OCI-LY7 (cell line): Measurements from ENCODE around the gene ADAR. TPM values are rescaled to one million over a fixed set of nuclear protein-coding genes. Genes with fewer than 3 reads are reported as not detected.

Experiments used
- BruUV-seq: library from RNA; stranded (reverse); fragments of 400-500 nt; replicated peaks from 2 replicates; lab custom pipeline; 2021; lab: Mats Ljungman, UMichigan
- CTCF ChIA-PET: fragments of 300-600 bp; sonication (Branson Sonifier 250); formaldehyde crosslinking; loops from one replicate; lab custom pipeline; 2022; ENCODE audit warnings: antibody characterized with exemption; ENCODE audit not compliant: unreplicated experiment; lab: Charles Lee
- POLR2A ChIA-PET: fragments of 300-600 bp; sonication (Branson Sonifier 250); formaldehyde crosslinking; loops from one replicate; lab custom pipeline; 2022; ENCODE audit warnings: antibody characterized with exemption; lab: Charles Lee
- DNase-seq: peaks from one replicate; pipeline ENCODE4 v3.0.0-alpha.2; 2015; ENCODE audit warnings: low spot score
- H2AFZ ChIP-seq: fragments of 200-600 bp; sonication (generic), shearing (Covaris generic); 2 replicates; pipeline ENCODE4 v1.6.1; 2014; ENCODE audit warnings: mild to moderate bottlenecking, antibody characterized with exemption, low read length, moderate library complexity
- H3K27ac ChIP-seq: fragments of 200-600 bp; sonication (generic); 2 replicates; pipeline ENCODE4 v1.5.1; 2014; ENCODE audit warnings: mixed run types, low read depth, mild to moderate bottlenecking, moderate library complexity, low read length, inconsistent platforms; ENCODE audit not compliant: poor library complexity, severe bottlenecking
- H3K36me3 ChIP-seq: fragments of 200-600 bp; sonication (generic); 2 replicates; pipeline ENCODE4 v1.6.1; 2014; ENCODE audit warnings: mild to moderate bottlenecking, antibody characterized with exemption, low read length, moderate library complexity, mixed read lengths; ENCODE audit not compliant: insufficient read depth
- H3K4me1 ChIP-seq: fragments of 200-600 bp; sonication (generic); 2 replicates; pipeline ENCODE4 v1.5.1; 2014; ENCODE audit warnings: mild to moderate bottlenecking, low read length; ENCODE audit not compliant: insufficient read depth, poor library complexity, severe bottlenecking
- H3K4me2 ChIP-seq: fragments of 200-600 bp; sonication (generic); 2 replicates; pipeline ENCODE4 v1.6.1; 2014; ENCODE audit warnings: mild to moderate bottlenecking, low read length
- H3K4me3 ChIP-seq: fragments of 200-600 bp; sonication (generic); 2 replicates; pipeline ENCODE4 v1.5.1; 2014; ENCODE audit warnings: mild to moderate bottlenecking, low read depth, low read length; ENCODE audit not compliant: poor library complexity, severe bottlenecking
- H3K79me2 ChIP-seq: fragments of 200-600 bp; sonication (generic); 2 replicates; pipeline ENCODE4 v1.6.1; 2016; ENCODE audit warnings: low read depth, mild to moderate bottlenecking, low read length, moderate library complexity, mixed read lengths; ENCODE audit not compliant: insufficient read depth
- H3K9me2 ChIP-seq: fragments of 200-600 bp; sonication (generic); 2 replicates; pipeline ENCODE4 v1.6.1; 2016; ENCODE audit warnings: mild to moderate bottlenecking, low read length, mixed read lengths; ENCODE audit not compliant: insufficient read depth
- H3K9me3 ChIP-seq: fragments of 200-600 bp; sonication (generic); 2 replicates; pipeline ENCODE4 v1.6.1; 2014; ENCODE audit warnings: mild to moderate bottlenecking, mixed run types, low read length, mixed read lengths
- H4K20me1 ChIP-seq: fragments of 200-600 bp; sonication (generic); 2 replicates; pipeline ENCODE4 v1.6.1; 2014; ENCODE audit warnings: mild to moderate bottlenecking, antibody characterized with exemption, low read length, moderate library complexity, mixed read lengths; ENCODE audit not compliant: insufficient read depth
- EZH2phosphoT487 ChIP-seq: fragments of 200-600 bp; sonication (generic); IDR thresholded peaks from 2 replicates; pipeline ENCODE4 v1.6.1; 2018; ENCODE audit warnings: low read depth, borderline replicate concordance, mild to moderate bottlenecking, mixed run types, antibody characterized with exemption, low read length, moderate library complexity, mixed read lengths
- intact Hi-C: fragments of 100-400 bp; cut with micrococcal nuclease; formaldehyde crosslinking; loops from one replicate; pipeline ENCODE4 v1.10.0; 2022; ENCODE audit not compliant: unreplicated experiment
- total RNA-seq, 2 experiments: library from RNA; depleted of rRNA in 1 of 2; stranded (reverse); fragments of >200 nt in 1 of 2; shearing (Covaris generic) in 1 of 2; gene quantifications; 2 replicates each; pipeline ENCODE4 v1.2.3, GENCODE V29; 2014 to 2022
- TF ChIP-seq, protein P1 (sequence below): fragments of 200-600 bp; sonication (generic); conservative IDR thresholded peaks from 2 replicates; pipeline ENCODE4 v1.5.1; 2014; ENCODE audit warnings: mild to moderate bottlenecking, antibody characterized with exemption, low read length, moderate library complexity, mixed read lengths

Gene ADAR
- total RNA-seq, 2 experiments from 2014 or later: 90.2 to 139 TPM

GRCh38 chr1:154605534-154605933 lies 2.5 kb downstream of the ADAR start:
- H3K36me3 ChIP-seq: peaks cover 42% of the 10 kb centered on the region
- H3K4me1 ChIP-seq: peaks cover 43% of the 10 kb centered on the region
- no peak for TF ChIP-seq EZH2phosphoT487
- TF ChIP-seq, protein P1, sequence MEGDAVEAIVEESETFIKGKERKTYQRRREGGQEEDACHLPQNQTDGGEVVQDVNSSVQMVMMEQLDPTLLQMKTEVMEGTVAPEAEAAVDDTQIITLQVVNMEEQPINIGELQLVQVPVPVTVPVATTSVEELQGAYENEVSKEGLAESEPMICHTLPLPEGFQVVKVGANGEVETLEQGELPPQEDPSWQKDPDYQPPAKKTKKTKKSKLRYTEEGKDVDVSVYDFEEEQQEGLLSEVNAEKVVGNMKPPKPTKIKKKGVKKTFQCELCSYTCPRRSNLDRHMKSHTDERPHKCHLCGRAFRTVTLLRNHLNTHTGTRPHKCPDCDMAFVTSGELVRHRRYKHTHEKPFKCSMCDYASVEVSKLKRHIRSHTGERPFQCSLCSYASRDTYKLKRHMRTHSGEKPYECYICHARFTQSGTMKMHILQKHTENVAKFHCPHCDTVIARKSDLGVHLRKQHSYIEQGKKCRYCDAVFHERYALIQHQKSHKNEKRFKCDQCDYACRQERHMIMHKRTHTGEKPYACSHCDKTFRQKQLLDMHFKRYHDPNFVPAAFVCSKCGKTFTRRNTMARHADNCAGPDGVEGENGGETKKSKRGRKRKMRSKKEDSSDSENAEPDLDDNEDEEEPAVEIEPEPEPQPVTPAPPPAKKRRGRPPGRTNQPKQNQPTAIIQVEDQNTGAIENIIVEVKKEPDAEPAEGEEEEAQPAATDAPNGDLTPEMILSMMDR: no peak
- ChIA-PET CTCF (no interaction called here), POLR2A (interaction anchor here (0.6 to 1.2 kb wide), 6 partner anchors 10 to 84 kb away, joined by 3 to 5 read pairs (median 4); no protein-coding TSS in a partner anchor)
- H3K9me3 ChIP-seq: no peaks in the 10 kb centered on the region
- no peak overlapping the region for H3K4me3 ChIP-seq
- BruUV-seq: no TSS peak
- H3K4me2 ChIP-seq: no peak overlapping the region
- H4K20me1 ChIP-seq: peaks cover 13% of the 10 kb centered on the region
- H3K9me2 ChIP-seq: no peaks in the 10 kb centered on the region
- DNase-seq: no peak
- intact Hi-C loops: loop anchor here (5.0 kb wide), 2 partner anchors 257 to 457 kb away; partner anchors contain the start of gene EFNA4
- H3K79me2 ChIP-seq: peaks cover 98% of the 10 kb centered on the region
- no peak overlapping the region for H2AFZ ChIP-seq
- H3K27ac ChIP-seq: no peak overlapping the region

DNA sequence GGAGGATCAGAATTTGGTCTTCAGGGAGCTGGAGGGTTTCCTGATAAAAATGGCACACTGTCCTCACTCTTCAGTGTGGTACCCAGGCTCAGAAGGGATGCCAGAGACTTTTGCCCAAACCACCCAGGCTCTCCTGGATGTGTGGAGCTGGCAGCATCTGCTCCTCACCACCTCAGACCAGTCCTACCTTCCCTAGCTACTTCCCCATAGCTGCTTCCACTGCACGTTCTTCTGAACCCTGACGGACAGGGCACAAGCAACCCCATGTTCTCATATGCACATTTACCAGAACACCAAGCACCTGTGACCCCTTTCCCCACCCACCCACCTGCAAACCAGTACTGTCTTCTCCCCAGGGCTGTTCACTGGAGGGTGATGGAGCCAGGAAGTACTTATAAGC lies 4.7 kb downstream of the ADAR start:
- Histone ChIP-seq H3K36me3 (peaks cover 60% of the 10 kb centered on the region), H3K4me2 (no peak overlapping the region), H3K4me1 (peaks cover 27% of the 10 kb centered on the region), H3K27ac (no peak overlapping the region), H3K79me2 (peaks cover 80% of the 10 kb centered on the region), H3K4me3 (no peak overlapping the region), H2AFZ (no peak overlapping the region), H3K9me2 (no peaks in the 10 kb centered on the region), H4K20me1 (peaks cover 18% of the 10 kb centered on the region), H3K9me3 (no peaks in the 10 kb centered on the region)
- POLR2A ChIA-PET: no interaction called here
- CTCF ChIA-PET: no interaction called here
- no TSS peak for BruUV-seq
- intact Hi-C loops: no loop called here
- DNase-seq: peak; percentile 10
- no peak for TF ChIP-seq EZH2phosphoT487
- TF ChIP-seq, protein P1: no peak

- no TSS peak for BruUV-seq
- intact Hi-C loops: no loop called here
Observed at GRCh38 chr1:154599658-154600057, 8.3 kb downstream of the ADAR start.

More at GRCh38 chr1:154599658-154600057, 8.3 kb downstream of the ADAR start:
- TF ChIP-seq EZH2phosphoT487: no peak
- TF ChIP-seq, protein P1: no peak
- H3K36me3 ChIP-seq: peaks cover 81% of the 10 kb centered on the region
- H3K9me3 ChIP-seq: no peaks in the 10 kb centered on the region
- peaks cover 11% of the 10 kb centered on the region for H4K20me1 ChIP-seq
- H3K9me2 ChIP-seq: no peaks in the 10 kb centered on the region
- CTCF ChIA-PET: no interaction called here
- POLR2A ChIA-PET: interaction anchor here (1.1 kb wide), 1 partner anchor 53 kb away, joined by 3 read pairs; no protein-coding TSS in a partner anchor
- peaks cover 46% of the 10 kb centered on the region for H3K79me2 ChIP-seq
- H3K27ac ChIP-seq: no peak overlapping the region
- no peak overlapping the region for H3K4me2 ChIP-seq
- H2AFZ ChIP-seq: no peak overlapping the region
- DNase-seq: no peak
- no peak overlapping the region for H3K4me3 ChIP-seq
- peaks cover 15% of the 10 kb centered on the region for H3K4me1 ChIP-seq
